Measurements from ENCODE around the gene MAT2A. TPM values are rescaled to one million over a fixed set of nuclear protein-coding genes. Genes with fewer than 3 reads are reported as not detected.
"Not testable (repeated sequence)": the region's sequence is repeated elsewhere in the genome, so short reads cannot be mapped to it uniquely, and the experiment has no call there.

MAT2A gene
- total RNA-seq, 1 donor from 2014 or later, result 183 TPM

DNA sequence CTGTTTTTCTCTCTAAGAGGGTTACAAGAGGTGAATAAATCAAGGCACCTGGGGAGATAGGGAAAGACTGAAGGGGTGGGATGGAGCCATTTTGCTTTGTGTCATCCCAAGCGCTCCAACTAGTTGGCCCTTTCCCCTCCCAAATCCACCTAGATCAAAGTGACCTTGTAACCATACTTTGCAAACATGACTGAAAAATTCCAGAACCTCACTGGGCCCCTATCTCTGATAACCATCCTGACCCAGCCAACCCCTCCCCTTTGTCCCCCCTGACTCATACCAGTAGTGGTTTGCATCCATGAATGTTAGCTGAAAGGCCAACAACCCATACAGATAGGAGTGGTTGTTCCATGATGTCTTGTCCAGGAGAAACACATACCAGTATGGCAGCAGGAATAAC, 19.2 kb downstream of the MAT2A start:
- no peak for DNase-seq (ENCODE audit: extremely low spot score, unreplicated experiment)
- Mint-ChIP-seq H3K36me3 (ENCODE audit: unreplicated experiment) (peaks cover 24% of the 10 kb centered on the region), H3K27me3 (ENCODE audit: unreplicated experiment) (no peaks in the 10 kb centered on the region), H3K4me1 (ENCODE audit: unreplicated experiment) (peaks cover 24% of the 10 kb centered on the region), H3K27ac (ENCODE audit: unreplicated experiment) (no peak overlapping the region), H3K9me3 (ENCODE audit: unreplicated experiment) (no peaks in the 10 kb centered on the region), H3K4me3 (ENCODE audit: unreplicated experiment) (no peak overlapping the region)
- TF ChIP-seq, protein P1, sequence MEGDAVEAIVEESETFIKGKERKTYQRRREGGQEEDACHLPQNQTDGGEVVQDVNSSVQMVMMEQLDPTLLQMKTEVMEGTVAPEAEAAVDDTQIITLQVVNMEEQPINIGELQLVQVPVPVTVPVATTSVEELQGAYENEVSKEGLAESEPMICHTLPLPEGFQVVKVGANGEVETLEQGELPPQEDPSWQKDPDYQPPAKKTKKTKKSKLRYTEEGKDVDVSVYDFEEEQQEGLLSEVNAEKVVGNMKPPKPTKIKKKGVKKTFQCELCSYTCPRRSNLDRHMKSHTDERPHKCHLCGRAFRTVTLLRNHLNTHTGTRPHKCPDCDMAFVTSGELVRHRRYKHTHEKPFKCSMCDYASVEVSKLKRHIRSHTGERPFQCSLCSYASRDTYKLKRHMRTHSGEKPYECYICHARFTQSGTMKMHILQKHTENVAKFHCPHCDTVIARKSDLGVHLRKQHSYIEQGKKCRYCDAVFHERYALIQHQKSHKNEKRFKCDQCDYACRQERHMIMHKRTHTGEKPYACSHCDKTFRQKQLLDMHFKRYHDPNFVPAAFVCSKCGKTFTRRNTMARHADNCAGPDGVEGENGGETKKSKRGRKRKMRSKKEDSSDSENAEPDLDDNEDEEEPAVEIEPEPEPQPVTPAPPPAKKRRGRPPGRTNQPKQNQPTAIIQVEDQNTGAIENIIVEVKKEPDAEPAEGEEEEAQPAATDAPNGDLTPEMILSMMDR (IDR thresholded peaks at IDR 0.05), result no peak

DNA sequence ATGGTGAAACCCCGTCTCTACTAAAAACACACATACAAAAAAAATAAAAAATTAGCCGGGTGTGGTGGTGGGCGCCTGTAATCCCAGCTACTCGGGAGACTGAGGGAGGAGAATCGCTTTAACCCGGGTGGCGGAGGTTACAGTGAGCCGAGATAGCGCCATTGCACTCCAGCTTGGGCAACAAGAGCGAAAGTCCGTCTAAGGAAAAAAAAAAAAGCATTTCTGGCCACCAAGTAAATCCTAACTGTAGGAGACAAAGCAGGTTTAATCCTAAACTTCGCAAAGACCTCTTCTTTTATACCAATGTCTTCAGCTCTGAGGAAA, 21.4 kb downstream of the MAT2A start:
- H3K4me1 Mint-ChIP-seq (ENCODE audit: unreplicated experiment), result peaks cover 24% of the 10 kb centered on the region
- H3K27ac Mint-ChIP-seq (ENCODE audit: unreplicated experiment), result peak overlapping the region; percentile 96
- peak overlapping the region; percentile 98 for H3K4me3 Mint-ChIP-seq (ENCODE audit: unreplicated experiment)
- peaks cover 14% of the 10 kb centered on the region for H3K36me3 Mint-ChIP-seq (ENCODE audit: unreplicated experiment)
- H3K9me3 Mint-ChIP-seq (ENCODE audit: unreplicated experiment); DNase-seq (ENCODE audit: extremely low spot score, unreplicated experiment); H3K27me3 Mint-ChIP-seq (ENCODE audit: unreplicated experiment): not testable (repeated sequence)

DNA sequence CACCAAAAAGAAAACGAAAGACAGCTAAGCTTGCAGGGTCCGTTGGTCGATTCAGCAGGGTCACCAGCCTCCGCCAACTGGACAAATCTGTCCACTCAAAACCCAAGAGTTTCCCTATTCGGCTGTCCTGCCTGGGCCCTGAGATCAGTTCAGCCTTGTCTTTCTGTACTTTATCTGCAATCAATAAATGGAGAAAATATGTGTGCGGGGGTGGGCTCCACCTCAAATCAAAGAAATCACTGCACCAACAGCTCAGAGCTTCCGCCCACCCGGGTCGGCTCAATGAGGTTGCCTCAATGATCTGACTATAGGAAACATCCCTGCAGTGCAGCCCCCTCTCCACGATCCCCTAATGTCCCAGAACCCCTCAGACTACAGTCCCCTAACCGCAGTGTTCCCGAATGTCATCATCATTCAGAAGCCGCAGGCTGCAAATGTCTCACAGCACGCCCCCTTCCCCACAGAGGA, 21.9 kb downstream of the MAT2A start:
- DNase-seq (ENCODE audit: extremely low spot score, unreplicated experiment), result no peak
- Mint-ChIP-seq H3K36me3 (ENCODE audit: unreplicated experiment) (peaks cover 13% of the 10 kb centered on the region), H3K9me3 (ENCODE audit: unreplicated experiment) (no peaks in the 10 kb centered on the region), H3K27me3 (ENCODE audit: unreplicated experiment) (no peaks in the 10 kb centered on the region), H3K4me3 (ENCODE audit: unreplicated experiment) (peak overlapping the region; percentile 98), H3K27ac (ENCODE audit: unreplicated experiment) (peak overlapping the region; percentile 96), H3K4me1 (ENCODE audit: unreplicated experiment) (peaks cover 24% of the 10 kb centered on the region)
- TF ChIP-seq, protein P1 (IDR thresholded peaks at IDR 0.05), result no peak

DNA sequence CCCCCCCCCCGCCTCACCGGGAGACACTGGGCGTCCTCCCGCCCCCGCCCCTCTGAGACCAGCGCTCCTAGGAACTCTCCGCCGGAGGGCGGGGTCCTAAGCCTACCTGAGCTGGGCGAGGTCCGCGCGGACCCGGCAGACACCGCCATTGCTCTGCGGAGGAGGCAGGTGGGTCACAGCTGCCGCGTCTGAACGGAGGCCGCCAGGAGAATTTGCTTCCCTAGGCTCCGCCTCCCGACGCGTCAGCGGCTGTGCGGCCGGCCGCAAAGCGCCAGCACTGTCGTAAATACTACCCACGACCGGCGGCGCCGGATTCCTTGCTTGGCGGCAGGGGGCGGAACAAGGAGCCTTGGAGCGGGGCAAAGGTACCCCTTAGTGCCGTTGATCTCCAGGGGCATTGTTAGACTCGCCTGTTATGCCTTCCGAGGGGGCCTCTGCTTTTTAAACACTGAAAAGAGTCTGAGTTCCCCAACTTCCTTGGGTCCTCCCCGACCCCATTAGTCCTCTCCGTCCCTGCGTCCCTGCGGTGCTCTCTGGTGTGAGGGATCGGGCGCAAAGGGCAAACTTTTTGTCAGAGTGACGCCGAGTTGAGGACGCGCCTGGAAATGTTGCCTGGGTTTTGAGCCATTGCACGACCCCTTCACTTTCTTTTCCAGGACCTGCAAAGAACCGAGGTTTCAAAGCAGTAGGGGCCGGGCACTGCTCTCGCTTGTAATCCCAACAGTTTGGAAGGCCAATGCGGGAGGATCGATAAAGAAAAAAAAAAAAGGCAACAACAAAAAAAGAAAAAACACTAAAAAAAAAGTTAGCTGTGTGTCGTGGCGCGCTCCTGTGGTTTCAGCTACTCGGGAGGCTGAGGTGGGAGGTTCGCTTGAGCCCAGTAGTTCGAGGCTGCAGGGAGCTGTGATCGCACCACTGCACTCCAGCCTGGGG, 22.6 kb downstream of the MAT2A start, which contains the start of gene GGCX:
Gene GGCX, minus strand, starts transcription at position 214 of the 933 bp plus-strand sequence. Its CDS starts 65 bp downstream, at position 149.
- DNase-seq (ENCODE audit: extremely low spot score, unreplicated experiment), result peak; percentile 96
- H3K36me3 Mint-ChIP-seq (ENCODE audit: unreplicated experiment), result peaks cover 9% of the 10 kb centered on the region
- peaks cover 24% of the 10 kb centered on the region for H3K4me1 Mint-ChIP-seq (ENCODE audit: unreplicated experiment)
- no peaks in the 10 kb centered on the region for H3K27me3 Mint-ChIP-seq (ENCODE audit: unreplicated experiment)
- no peaks in the 10 kb centered on the region for H3K9me3 Mint-ChIP-seq (ENCODE audit: unreplicated experiment)
- H3K4me3 Mint-ChIP-seq (ENCODE audit: unreplicated experiment), result peak within 1 kb of the TSS; percentile 98
- peak within 1 kb of the TSS; percentile 96 for H3K27ac Mint-ChIP-seq (ENCODE audit: unreplicated experiment)
- TF ChIP-seq, protein P1 (IDR thresholded peaks at IDR 0.05), result peak; percentile 44

DNA sequence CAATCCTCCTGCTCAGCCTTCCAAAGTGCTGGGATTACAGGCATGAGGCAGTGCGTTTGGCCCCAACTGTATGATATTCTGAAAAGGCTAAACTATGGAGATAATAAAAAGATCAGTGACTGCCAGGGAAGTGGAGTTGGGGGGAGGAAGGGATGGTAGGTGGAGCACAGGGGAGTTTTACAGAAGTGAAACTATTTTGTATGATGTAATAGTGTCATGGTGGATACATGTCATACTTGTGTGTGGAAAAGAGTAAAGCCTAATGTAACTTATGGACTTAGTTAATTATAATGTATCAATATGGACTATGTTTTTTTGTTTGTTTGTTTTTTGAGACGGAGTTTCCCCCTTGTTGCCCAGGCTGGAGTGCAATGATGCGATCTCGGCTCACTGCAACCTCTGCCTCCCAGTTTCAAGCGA, 25.2 kb downstream of the MAT2A start:
- Mint-ChIP-seq H3K9me3 (ENCODE audit: unreplicated experiment) (no peaks in the 10 kb centered on the region), H3K36me3 (ENCODE audit: unreplicated experiment) (no peaks in the 10 kb centered on the region), H3K4me3 (ENCODE audit: unreplicated experiment) (no peak overlapping the region), H3K4me1 (ENCODE audit: unreplicated experiment) (peaks cover 22% of the 10 kb centered on the region), H3K27me3 (ENCODE audit: unreplicated experiment) (no peaks in the 10 kb centered on the region), H3K27ac (ENCODE audit: unreplicated experiment) (no peak overlapping the region)
- TF ChIP-seq, protein P1 (IDR thresholded peaks at IDR 0.05), result no peak
- no peak for DNase-seq (ENCODE audit: extremely low spot score, unreplicated experiment)
